GM20000 (cell line): Measurements from ENCODE around the gene FBXW7.

Experiments used
- DNase-seq: peaks from one replicate; pipeline ENCODE4 v3.0.0; 2012; ENCODE audit warnings: low spot score
- TF ChIP-seq, protein P1 (sequence below): IDR thresholded peaks from 2 replicates; pipeline ENCODE4 v1.5.1; 2012; ENCODE audit warnings: mild to moderate bottlenecking, control low read depth; ENCODE audit errors: extremely low read depth, missing control alignments

Gene FBXW7

GRCh38 chr4:152301381-152301780 lies 234.5 kb downstream of the FBXW7 start:
- TF ChIP-seq, protein P1, sequence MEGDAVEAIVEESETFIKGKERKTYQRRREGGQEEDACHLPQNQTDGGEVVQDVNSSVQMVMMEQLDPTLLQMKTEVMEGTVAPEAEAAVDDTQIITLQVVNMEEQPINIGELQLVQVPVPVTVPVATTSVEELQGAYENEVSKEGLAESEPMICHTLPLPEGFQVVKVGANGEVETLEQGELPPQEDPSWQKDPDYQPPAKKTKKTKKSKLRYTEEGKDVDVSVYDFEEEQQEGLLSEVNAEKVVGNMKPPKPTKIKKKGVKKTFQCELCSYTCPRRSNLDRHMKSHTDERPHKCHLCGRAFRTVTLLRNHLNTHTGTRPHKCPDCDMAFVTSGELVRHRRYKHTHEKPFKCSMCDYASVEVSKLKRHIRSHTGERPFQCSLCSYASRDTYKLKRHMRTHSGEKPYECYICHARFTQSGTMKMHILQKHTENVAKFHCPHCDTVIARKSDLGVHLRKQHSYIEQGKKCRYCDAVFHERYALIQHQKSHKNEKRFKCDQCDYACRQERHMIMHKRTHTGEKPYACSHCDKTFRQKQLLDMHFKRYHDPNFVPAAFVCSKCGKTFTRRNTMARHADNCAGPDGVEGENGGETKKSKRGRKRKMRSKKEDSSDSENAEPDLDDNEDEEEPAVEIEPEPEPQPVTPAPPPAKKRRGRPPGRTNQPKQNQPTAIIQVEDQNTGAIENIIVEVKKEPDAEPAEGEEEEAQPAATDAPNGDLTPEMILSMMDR = no peak
- no peak for DNase-seq

GRCh38 chr4:152299553-152299952 lies 236.3 kb downstream of the FBXW7 start:
- TF ChIP-seq, protein P1 = no peak
- DNase-seq = no peak

- TF ChIP-seq, protein P1 = no peak
- DNase-seq = no peak
These were observed 239.5 kb downstream of the FBXW7 start for GRCh38 chr4:152296386-152296785.

GRCh38 chr4:152294765-152295164 lies 241.1 kb downstream of the FBXW7 start:
- no peak for DNase-seq
- TF ChIP-seq, protein P1 = no peak

DNA sequence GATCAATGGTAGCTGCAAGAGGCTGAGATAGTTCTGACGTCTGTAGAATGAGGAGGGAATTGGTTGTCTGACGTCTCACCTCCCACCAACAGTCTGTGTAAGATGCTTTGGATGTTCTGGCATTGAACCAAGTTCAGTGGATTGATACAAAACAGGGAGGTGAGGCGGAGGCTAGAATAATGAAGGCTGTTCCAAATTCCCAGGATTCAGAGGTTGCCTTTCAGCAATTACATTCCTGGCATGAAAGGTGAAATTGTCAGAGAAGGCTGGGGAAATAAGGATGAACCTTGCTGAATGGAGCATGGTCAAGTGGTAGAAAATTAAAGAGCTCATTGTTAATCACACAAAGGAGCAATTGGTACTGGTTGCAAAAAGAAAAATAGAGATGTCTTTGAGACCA lies 241.6 kb downstream of the FBXW7 start:
- TF ChIP-seq, protein P1 = no peak
- no peak for DNase-seq

- DNase-seq = no peak
- TF ChIP-seq, protein P1 = no peak
These were observed 242.4 kb downstream of the FBXW7 start for GRCh38 chr4:152293527-152293926.

DNA sequence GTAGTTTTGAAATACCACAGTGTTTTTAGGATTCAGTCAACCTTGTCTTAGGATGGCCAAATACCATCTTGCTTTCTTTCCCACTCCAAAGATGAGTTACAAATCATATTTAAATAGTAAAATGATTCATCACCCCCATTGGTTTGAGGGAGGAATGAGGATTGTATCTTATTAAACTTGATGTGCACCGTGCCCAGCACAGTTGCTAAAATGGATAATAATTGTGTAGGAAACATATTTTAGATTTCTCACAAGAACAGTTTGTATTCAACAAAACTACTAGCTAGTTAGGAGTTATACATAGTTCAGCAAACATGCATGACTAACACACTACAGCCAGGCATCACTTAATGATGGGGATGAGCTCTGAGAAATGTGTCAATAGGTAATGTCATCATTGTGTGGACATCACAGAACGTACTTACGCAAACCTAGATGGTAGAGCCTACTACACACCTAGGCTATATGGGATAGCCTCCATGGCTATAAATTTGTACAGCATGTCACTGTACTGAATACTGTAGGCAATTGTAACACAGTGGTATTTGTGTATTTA lies 245.4 kb downstream of the FBXW7 start:
- DNase-seq = no peak

More for the DNA sequence above, 245.4 kb downstream of the FBXW7 start:
- TF ChIP-seq, protein P1 = no peak
